Ureter (tissue), 1 donor: ENCODE results near the gene CNTNAP2. TPM values are rescaled to one million over a fixed set of nuclear protein-coding genes. Genes with fewer than 3 reads are reported as not detected.
"Not testable (repeated sequence)": the region's sequence is repeated elsewhere in the genome, so short reads cannot be mapped to it uniquely, and the experiment has no call there.

Source experiments
- DNase-seq: peaks from one replicate; pipeline ENCODE4 v3.0.0-alpha.2; 2020; ENCODE audit warnings: low spot score
- total RNA-seq: library from RNA; stranded (reverse); gene quantifications from one replicate; pipeline ENCODE4 v1.2.4, GENCODE V29; 2023
- donor health status: DM: yes; HTN: yes; CAD: no.

The CNTNAP2 gene
- total RNA-seq, 1 donor from 2014 or later: 0.21 TPM

DNA sequence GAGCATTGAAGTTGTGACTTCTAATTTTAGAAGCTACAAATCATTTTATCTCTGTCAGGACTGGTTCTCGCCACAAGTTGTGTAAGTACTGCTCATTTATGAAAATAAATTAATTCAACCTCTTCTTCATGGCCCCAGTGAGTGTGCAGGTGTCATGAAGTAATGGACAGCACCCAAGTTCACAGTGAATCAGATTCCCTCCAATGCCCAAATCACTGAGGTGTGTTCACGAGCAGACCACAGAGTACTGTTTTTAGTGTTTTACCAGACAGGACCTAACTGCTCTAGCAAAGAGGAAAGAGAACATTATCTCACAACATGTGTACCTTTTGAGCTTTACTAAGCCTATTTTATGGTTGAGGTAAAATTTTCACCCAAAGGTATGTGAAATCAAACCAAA is 980.0 kb downstream of the CNTNAP2 start:
- DNase-seq: no peak

DNA sequence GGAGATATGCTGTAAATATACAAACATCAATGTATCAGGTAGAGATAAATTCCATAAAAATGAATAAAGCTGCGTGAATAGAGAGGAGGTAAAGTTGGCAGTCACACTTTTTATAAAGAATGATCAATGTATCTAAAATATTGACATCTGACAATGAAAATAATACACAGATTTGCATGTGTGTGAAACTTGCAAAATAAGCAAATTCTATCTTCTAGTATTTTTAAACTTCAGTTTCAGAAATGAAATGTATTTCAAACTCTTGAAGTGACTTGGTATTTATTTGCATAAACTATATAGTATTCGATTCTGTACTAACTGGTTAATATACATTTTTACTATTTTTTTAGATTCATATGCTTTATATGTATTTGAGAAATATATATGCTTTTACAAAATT is 986.6 kb downstream of the CNTNAP2 start:
- no peak for DNase-seq

DNA sequence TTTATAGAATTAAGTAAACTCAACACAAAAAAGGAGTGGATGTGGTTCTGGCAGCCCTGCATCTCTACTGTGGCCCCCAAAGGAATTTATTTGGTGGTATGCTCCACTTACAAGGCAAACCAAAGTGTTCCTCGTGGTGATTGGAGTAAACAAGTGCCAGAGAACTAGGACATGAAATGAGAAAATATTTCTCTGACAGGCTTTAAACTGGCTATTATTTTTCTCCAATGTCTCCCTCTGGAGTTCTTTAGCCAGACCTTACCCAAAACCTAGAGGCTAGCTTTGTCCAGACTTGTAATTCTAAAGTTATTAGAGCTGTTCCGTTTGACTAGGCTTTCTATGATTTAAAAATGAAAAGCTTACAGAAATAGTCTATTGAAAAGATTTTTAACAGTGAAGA is 990.1 kb downstream of the CNTNAP2 start:
- DNase-seq: no peak

DNA sequence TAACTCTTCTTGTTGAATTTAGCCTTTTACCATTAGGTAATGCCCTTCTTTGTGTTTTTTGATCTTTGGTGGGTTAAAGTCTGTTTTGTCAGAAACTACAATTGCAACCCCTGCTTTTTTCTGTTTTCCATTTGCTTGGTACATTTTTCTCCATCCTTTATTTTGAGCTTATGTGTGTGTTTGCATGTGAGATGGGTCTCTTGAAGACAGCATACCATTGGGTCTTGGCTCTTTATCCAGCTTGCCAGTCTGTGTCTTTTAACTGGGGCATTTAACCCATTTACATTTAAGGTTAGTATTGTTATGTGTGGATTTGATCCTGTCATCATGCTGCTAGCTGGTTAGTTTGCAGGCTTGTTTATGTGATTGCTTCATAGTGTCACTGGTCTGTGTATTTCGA is 997.9 kb downstream of the CNTNAP2 start:
- not testable (repeated sequence) for DNase-seq

DNA sequence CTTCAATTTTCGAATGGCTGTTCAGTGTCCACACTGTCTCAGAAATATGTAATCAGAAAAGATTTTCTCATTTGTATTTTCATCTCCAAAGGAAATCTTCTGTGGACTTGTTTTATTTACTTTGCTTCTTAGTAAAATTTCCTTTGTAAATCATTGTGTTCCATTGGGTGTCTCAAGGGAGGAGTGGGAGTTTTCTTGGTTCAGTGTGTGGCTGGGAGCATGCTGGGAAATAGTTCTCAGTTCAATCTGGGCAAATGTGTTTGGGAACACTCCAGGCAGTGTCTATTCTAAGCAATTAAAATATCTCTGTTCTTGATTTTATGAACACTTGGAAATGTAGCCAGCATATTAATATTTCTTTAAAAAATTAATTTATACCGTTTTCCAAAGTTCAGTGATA is 1019.8 kb downstream of the CNTNAP2 start:
- DNase-seq: no peak

DNA sequence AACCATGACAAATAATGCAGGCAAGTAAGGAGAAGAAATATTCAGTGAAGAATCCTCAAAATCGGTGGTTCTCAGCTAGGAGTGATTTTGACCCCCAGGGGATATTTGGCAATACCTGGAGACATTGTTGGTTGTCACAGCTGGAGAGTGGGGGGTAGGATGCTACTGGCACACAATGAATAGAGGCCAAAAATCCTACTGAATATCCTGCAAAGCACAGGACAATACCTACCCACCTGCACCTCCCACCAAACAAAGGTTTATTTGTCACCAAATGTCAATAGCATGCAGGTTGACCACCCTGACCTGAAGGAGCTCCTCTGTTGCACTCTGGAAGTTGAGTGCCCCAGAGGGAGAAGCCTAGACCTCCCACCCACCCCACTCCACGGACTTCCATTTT is 1028.6 kb downstream of the CNTNAP2 start:
- DNase-seq: no peak

DNA sequence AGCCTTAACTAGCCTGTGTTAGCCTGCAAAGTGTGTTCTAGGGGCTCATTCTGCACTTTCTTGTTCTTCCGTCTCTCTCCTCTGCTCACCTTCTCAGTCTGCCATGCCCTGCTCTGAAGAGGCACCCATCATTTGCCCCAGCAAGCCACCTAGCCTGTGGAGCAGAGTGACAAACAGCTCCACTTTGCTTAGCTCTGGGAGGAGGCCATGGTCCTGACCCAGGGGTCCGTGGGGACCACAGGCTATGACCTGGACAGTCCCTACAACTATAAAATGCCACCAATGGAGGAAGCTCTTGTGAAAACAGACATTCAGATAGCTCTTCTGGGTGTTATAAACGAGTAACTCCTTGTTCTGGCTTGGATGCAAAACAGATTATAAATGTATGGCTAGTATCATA is 1029.6 kb downstream of the CNTNAP2 start:
- no peak for DNase-seq

DNA sequence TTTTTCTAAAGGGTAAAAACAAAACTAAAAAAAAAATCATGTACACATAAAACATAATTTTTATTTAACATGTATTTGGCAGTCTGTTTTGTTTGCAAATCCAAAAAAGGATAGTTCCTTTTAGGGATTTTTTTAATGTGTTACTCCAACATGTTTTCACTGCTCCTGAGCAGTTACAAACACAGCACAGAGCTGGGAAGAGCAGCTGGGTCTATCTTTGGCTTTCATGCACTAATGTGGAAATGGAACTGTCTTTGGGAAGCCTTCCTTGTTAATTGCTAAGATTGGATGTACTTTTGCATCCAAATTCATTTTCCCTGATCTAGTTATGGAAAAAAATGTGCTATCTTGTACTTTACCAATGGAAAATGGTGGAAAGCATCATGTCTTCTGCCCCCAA is 1035.1 kb downstream of the CNTNAP2 start:
- DNase-seq: no peak

DNA sequence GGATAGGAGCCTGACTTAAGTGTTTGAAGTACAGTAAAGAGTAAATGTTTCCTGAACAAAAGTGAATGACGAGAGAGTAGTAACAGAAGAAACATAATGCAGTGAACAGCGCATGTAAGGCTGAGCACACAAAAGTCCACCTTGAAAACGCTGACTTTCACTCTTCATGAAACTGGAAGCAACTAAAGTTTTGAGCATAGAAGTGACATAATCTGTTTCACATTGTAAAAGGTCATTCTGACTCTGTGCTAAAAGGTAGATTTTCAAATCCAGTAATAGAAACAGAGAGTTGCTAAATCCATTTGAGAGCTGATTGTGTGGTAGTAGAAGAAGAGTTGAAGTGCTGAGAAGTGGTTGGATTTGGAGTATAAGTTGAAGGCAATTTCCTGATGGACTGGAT is 1037.0 kb downstream of the CNTNAP2 start:
- no peak for DNase-seq

DNA sequence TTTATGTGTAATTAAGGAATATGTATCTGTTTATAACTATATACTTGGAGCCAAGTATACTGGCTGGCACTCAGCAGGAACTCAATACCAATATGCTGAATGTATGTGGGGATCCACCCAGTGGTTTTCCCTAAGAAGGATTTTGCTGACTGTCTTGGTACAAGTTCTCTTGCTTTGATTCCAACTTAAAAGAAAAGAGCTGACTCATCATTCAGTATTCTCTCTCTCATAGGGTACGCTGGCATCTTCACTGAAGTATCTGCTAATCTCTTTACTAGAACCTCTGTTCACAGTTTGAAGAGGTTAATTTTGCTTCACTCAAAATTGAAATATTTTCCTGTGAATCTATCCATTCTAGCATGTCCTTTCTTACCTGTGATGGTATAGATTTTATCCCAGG is 1044.8 kb downstream of the CNTNAP2 start:
- DNase-seq: no peak

DNA sequence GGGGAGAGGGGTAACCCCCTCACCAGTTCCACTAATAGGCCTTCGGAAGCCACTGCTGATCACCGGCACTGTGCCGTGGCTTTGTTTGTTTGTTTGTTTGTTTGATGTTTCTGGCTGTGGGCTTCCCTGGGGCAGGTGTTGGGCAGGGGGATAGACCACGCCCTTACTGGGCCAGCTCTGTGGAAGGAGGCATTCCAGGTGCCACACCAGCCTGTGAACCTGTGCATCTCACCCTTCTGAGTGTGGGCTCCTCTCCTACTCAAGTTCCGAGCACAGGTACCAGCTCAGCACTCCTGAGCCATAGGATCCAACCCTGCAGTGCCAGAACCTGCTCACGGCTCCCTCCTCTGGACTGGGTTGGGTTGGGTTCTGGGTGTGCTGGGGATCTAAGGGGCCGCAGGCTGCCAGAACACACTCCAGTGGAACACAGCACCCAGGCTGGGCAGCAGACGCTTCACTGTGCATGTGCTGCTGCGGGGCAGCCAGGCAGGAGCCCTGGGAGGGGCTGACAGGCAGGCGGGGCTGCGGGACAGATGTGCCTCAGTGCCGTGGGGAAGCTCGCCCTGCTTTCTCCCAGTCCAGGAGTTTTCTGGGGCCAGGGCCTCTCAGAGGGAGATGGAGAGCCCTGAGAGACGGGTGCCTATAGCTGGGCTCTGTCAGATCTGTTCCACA is 1053.9 kb downstream of the CNTNAP2 start:
- DNase-seq: no peak

DNA sequence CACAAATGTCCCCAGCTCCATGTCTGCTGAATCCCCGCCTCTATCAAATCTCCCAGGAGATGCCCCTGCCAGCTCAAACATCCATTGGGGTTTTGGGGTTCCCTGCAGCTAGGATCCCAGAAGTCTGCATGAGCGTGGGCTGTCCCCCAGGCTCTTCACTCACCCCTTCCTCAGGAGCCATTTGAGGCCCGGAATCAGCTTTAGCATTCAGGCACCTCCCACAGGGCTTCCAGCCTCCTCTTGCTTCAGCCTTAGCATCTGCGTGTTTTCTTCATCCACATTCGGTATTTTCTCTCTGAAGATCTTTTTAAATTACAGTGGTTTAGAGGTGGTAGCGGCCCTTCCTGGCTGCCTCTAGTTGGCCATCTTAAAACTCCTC is 1054.4 kb downstream of the CNTNAP2 start:
- no peak for DNase-seq

DNA sequence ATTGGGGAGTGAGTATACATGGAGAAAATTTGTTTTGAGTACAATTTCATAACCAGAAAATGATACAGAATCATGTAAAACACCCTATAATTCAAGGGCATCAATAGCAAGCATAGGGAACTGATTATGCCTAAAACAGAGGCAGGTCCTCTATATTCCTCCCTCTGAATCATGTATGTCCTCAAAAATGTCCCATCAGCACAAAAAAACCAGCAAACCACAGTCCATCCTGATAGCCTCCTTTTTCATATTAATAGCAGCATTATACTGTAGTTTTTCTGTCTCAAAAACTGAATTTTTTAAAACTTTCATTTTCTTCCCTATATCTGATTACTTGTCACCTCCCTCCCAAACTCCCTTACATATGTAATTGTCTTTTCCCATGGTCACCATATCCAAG is 1057.3 kb downstream of the CNTNAP2 start:
- DNase-seq: no peak

DNA sequence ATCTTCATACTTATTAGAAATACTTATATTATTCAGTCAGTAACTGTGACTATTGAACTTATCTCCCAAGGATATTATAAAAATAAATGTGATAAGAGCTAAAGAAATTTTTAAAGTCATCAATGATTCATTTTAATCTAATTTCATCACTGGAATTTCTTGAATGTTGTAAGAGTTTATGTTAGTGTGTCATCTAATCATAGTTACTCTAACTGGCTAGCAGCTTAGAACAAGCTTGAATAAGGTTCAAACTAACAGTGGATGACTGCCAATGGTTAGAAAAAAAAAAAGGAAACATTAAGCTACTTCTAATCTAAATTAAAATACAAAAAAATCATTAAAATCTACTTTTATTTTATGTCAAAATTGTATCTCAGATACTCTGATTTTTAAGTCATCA is 1066.3 kb downstream of the CNTNAP2 start:
- DNase-seq: no peak

DNA sequence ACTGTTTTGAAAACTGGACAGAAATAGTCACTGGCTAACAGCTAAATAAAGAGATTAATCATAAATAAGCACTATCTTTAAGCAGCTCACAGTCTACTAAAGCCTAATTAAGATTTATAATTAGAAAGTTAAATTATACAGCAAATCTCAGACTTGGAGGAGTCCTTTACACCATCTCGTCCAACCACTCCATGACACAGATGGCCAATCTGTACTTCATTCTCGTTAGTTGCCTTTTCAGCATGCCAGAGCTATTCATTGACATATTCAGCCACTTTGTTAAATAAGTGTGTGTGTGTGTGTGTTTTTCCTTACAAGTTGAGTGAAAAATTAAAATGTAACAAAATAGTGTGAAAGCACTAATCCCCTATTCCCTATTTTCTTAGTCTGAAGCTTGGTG is 1066.7 kb downstream of the CNTNAP2 start:
- no peak for DNase-seq

DNA sequence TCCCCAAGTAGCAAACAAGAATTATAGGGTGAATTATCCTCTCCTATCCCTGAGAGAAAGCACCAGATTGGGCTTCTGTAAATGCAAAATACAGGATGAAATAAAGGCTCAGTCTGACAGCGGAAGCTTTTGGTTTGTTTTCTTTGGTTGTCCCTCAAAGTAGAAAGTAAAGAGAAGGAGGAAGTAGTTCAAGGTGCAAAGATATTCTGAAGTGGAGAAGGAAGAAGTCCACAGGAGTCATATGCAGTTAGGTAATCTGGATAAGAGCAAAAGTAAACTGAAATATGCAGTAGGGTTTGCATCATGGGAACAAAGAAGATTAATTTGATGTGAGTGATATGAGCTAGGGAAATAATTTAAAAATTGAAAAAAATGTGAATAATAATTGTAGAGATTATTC is 1071.9 kb downstream of the CNTNAP2 start:
- DNase-seq: no peak

DNA sequence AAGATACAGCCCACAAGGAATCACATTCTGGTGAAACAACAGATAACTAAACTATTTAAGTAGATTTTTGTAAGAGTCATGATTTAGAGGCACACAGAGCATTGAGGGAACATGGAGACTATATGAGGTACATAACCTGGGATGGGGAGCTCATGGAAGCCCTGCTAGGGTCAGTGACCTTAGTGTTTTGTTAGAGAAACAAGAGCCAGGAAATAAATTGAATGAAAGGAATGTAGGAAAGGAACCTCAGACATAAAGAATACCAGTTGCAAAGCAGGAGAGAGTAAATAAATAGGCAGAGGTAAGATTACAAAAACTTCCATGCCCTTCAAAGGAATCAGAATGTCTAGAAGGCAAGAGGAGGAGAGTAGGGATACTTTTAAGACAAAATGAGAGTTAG is 1076.9 kb downstream of the CNTNAP2 start:
- DNase-seq: no peak

DNA sequence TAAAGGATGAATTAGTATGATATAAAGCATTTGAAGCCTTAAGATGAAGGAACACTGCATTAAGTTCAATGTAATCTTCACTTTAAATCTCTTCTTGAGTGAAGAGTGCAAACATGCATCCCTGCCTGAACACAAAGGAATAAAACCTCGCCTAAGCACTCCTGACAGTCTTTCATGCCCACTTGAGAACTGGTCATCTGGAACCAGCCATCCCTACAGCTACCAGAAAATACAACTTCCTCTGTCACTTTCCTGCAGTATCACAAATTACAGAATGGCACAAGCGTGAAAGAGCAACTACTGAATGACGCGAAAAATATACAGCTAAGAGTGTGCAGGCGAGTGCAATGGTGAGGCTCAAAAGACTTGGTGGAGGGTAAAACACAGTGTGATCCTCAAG is 1079.9 kb downstream of the CNTNAP2 start:
- DNase-seq: no peak

DNA sequence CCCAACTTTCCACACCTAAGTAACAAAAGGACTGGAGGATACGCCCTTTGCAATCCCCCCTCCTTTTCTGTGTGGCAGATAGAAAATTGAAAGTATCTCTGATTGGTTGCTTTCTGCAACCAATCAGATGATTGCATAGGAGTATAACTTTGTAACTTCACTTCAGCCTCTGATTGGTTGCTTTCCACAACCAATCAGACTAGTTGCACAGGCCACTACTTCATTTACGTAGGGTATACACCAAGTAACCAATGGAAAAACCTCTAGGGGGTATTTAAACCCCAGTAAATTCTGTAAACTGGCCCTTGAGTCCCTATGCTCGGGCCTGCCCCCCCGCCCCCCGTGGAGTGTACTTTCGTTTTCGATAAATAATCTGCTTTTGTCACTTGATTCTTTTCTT is 1080.4 kb downstream of the CNTNAP2 start:
- DNase-seq: no peak

DNA sequence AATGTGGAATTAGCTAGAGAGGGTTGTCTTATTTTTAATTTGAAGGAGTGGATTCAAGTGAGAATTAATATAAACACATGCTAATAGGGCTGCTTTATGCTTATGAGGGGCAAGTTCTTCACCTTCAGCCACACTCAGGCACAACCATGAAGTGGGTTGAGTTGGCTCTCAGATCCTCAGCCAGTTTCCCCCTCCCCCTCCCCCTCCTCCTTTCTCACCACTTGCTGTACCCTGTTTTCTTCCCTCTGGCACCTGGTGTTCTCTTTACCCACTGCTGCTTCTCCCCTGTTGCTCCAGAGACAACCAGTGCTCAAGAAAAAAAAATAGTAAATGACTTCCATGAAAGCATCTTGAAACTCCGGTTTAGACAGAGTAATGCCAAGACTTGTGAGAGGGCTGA is 1083.3 kb downstream of the CNTNAP2 start:
- no peak for DNase-seq

DNA sequence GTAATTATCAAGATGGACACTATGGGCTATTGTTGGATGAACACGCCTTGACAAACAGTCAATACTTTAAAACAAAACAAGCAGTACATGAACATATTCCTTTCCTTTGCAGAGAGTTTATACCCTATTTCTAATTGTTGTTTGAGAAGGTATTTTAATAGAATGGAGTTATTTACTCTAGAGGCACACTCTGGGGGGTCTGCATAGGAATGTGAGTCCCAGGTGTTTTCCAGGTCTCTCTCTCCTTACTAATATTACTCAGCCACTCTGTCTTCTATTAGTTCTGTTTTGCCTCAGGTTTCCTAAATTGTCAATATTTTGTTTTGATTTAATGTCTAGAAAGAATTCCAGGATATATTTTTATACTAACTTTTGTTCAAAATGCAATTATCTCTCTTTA is 1091.4 kb downstream of the CNTNAP2 start:
- DNase-seq: no peak

DNA sequence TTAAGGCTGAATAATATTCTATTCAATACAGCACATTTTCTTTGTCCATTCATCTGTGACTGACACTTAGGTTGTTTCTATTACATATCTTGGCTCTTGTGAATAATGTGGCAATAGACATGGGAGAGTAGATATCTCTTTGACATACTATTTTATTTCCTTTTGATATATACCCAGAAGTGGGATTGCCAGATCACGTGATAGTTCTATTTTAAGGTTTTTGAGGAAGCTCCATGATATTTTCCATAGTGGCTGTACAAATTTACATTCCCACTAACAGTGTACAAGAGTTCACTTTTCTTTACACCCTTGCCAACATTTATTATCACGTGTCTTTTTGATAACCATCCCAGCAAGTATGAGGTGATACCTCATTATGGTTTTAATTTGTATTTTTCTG is 1114.7 kb downstream of the CNTNAP2 start:
- no peak for DNase-seq

DNA sequence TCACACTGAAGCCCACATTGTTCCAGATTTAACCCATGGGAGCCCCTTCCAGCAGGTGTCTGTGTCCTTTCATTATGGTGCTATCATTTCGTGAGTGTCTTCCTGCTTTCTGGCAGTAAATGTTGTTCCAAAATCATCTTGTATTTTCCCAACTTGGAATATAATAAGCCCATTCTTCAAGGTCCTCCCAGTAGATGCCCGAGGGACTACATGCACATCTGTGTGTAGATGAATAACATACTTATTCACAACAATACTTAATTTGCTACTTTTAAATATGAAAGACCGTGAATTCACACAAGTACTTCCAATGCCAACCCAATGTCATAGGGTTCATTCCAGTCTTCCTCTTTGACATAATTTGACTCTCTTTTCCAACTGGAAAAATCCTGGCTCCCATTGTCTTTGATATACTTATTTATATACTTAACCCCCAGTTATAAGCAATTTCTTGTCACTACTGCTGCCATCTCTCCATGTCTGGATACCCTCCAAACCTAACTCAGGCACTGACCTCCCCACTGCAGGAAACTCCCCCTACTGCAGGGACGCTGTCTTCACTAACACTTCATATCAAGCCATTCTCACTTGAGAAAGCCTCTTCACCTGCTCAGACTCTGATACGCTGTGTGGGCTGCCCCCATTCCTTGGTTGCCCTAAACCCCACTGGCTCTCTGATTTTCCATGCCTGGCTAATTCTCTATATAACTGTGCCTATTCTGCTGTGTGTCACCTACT is 1119.2 kb downstream of the CNTNAP2 start:
- no peak for DNase-seq

DNA sequence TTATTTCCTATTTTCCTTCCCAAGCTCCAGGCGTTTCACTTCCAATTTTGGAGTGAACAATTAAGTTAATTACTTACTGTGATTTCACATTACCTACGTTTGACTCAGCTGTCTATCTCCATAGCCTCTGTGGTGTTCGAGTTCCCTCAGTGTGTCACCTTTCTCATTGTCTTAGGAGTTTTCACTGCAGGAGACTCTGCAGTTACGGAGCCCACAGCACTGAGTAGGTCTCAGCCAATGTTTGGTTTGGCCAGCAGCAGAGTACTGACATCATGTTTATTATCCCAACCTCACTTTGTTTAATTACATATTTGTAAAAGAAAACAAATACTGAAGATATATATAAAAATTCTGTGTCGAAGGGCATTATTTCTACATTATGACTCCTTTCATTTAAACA is 1123.9 kb downstream of the CNTNAP2 start:
- DNase-seq: no peak
